Measurements from ENCODE around the gene METTL15. TPM values are rescaled to one million over a fixed set of nuclear protein-coding genes. Genes with fewer than 3 reads are reported as not detected.
A peak's percentile ranks its signal among the peaks of the same experiment; 100 is the strongest.

The METTL15 gene
- total RNA-seq, 1 donor from 2014 or later = 16.3 TPM

GRCh38 chr11:28241760-28242159, 133.6 kb downstream of the METTL15 start:
- no peak overlapping the region for H3K27ac Mint-ChIP-seq (ENCODE audit: unreplicated experiment)
- peaks cover 4% of the 10 kb centered on the region for H3K9me3 Mint-ChIP-seq (ENCODE audit: unreplicated experiment)
- no peaks in the 10 kb centered on the region for H3K27me3 Mint-ChIP-seq (ENCODE audit: unreplicated experiment)
- peaks cover 11% of the 10 kb centered on the region for H3K36me3 Mint-ChIP-seq (ENCODE audit: unreplicated experiment)
- H3K4me3 Mint-ChIP-seq (ENCODE audit: unreplicated experiment) = no peak overlapping the region
- DNase-seq (ENCODE audit: extremely low spot score, unreplicated experiment) = no peak
- TF ChIP-seq, protein P1, sequence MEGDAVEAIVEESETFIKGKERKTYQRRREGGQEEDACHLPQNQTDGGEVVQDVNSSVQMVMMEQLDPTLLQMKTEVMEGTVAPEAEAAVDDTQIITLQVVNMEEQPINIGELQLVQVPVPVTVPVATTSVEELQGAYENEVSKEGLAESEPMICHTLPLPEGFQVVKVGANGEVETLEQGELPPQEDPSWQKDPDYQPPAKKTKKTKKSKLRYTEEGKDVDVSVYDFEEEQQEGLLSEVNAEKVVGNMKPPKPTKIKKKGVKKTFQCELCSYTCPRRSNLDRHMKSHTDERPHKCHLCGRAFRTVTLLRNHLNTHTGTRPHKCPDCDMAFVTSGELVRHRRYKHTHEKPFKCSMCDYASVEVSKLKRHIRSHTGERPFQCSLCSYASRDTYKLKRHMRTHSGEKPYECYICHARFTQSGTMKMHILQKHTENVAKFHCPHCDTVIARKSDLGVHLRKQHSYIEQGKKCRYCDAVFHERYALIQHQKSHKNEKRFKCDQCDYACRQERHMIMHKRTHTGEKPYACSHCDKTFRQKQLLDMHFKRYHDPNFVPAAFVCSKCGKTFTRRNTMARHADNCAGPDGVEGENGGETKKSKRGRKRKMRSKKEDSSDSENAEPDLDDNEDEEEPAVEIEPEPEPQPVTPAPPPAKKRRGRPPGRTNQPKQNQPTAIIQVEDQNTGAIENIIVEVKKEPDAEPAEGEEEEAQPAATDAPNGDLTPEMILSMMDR (IDR thresholded peaks at IDR 0.05) = no peak
- peaks cover 26% of the 10 kb centered on the region for H3K4me1 Mint-ChIP-seq (ENCODE audit: unreplicated experiment)

GRCh38 chr11:28242596-28242995, 134.4 kb downstream of the METTL15 start:
- no peak overlapping the region for H3K4me3 Mint-ChIP-seq (ENCODE audit: unreplicated experiment)
- no peaks in the 10 kb centered on the region for H3K27me3 Mint-ChIP-seq (ENCODE audit: unreplicated experiment)
- peak overlapping the region; percentile 75 for H3K27ac Mint-ChIP-seq (ENCODE audit: unreplicated experiment)
- no peak for DNase-seq (ENCODE audit: extremely low spot score, unreplicated experiment)
- peaks cover 4% of the 10 kb centered on the region for H3K9me3 Mint-ChIP-seq (ENCODE audit: unreplicated experiment)
- H3K36me3 Mint-ChIP-seq (ENCODE audit: unreplicated experiment) = peaks cover 10% of the 10 kb centered on the region
- peaks cover 26% of the 10 kb centered on the region for H3K4me1 Mint-ChIP-seq (ENCODE audit: unreplicated experiment)
- TF ChIP-seq, protein P1 (IDR thresholded peaks at IDR 0.05) = no peak

DNA sequence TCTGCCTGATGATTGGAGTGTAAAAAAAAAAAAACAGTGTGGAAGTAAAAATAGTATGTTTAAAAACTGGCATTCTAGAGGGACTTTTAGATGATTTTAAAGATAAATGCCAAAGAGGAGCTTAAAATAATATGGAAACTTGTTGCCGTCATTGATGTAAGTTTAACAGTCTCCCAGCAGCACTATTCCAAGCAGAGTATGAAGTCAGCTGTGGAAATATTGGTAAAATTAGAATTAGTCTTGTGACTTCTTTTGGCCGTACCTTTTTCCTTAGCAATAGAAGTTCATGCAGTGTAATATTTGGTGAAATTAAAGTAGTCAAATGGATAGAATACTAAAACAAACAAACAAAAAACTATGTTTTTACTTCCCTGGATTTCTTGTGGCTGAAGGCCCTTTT, 134.9 kb downstream of the METTL15 start:
- Mint-ChIP-seq H3K36me3 (ENCODE audit: unreplicated experiment) (peaks cover 10% of the 10 kb centered on the region), H3K4me3 (ENCODE audit: unreplicated experiment) (no peak overlapping the region), H3K9me3 (ENCODE audit: unreplicated experiment) (peaks cover 5% of the 10 kb centered on the region), H3K27ac (ENCODE audit: unreplicated experiment) (peak overlapping the region; percentile 75), H3K4me1 (ENCODE audit: unreplicated experiment) (peaks cover 26% of the 10 kb centered on the region), H3K27me3 (ENCODE audit: unreplicated experiment) (no peaks in the 10 kb centered on the region)
- TF ChIP-seq, protein P1 (IDR thresholded peaks at IDR 0.05) = no peak
- no peak for DNase-seq (ENCODE audit: extremely low spot score, unreplicated experiment)

DNA sequence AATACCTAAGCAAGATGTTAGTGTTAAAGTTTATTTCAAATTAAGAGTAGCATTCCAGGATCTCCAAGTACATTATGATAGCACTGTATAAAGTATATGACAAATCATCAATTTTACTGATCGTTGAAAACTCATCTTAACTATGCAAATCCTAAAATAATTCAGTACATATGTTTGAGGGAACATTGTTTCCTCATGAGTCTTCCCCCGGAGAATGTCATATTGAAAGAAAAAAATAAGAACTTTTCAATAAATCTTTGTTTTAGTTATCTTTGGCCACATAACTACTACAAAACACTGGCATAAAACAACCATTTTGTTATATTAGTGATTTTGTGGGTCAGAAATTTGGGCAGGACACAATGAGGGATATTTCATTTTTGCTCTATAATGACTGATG, 135.4 kb downstream of the METTL15 start:
- peaks cover 8% of the 10 kb centered on the region for H3K9me3 Mint-ChIP-seq (ENCODE audit: unreplicated experiment)
- H3K36me3 Mint-ChIP-seq (ENCODE audit: unreplicated experiment) = peaks cover 10% of the 10 kb centered on the region
- TF ChIP-seq, protein P1 (IDR thresholded peaks at IDR 0.05) = no peak
- no peak for DNase-seq (ENCODE audit: extremely low spot score, unreplicated experiment)
- H3K4me3 Mint-ChIP-seq (ENCODE audit: unreplicated experiment) = no peak overlapping the region
- no peaks in the 10 kb centered on the region for H3K27me3 Mint-ChIP-seq (ENCODE audit: unreplicated experiment)
- H3K4me1 Mint-ChIP-seq (ENCODE audit: unreplicated experiment) = peaks cover 26% of the 10 kb centered on the region
- H3K27ac Mint-ChIP-seq (ENCODE audit: unreplicated experiment) = peak overlapping the region; percentile 75

DNA sequence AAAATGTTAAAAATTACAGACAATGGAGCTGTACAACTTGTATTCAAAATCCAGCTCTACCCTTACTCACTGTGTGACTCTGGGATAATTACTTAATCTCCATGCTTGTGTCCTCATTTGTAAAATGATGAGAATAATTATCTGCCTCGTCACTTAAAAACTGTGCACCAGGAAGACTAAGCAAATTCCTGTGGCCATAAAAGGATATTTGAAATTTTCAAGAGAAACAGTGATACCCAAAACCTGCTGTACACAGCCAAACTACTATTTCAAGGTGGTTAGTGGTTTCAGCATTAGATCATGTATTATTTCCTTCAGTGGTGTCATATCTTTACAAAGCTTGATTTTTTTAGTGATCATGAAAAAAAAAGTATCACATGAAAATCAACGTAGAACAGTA, 136.9 kb downstream of the METTL15 start:
- no peak overlapping the region for H3K27ac Mint-ChIP-seq (ENCODE audit: unreplicated experiment)
- DNase-seq (ENCODE audit: extremely low spot score, unreplicated experiment) = no peak
- H3K27me3 Mint-ChIP-seq (ENCODE audit: unreplicated experiment) = no peaks in the 10 kb centered on the region
- no peak overlapping the region for H3K4me3 Mint-ChIP-seq (ENCODE audit: unreplicated experiment)
- TF ChIP-seq, protein P1 (IDR thresholded peaks at IDR 0.05) = no peak
- peaks cover 7% of the 10 kb centered on the region for H3K9me3 Mint-ChIP-seq (ENCODE audit: unreplicated experiment)
- peaks cover 26% of the 10 kb centered on the region for H3K4me1 Mint-ChIP-seq (ENCODE audit: unreplicated experiment)
- H3K36me3 Mint-ChIP-seq (ENCODE audit: unreplicated experiment) = peaks cover 7% of the 10 kb centered on the region
